A204.1 (cell line): ENCODE measurements around the gene MAPT.
"Not testable (repeated sequence)": the region's sequence is repeated elsewhere in the genome, so short reads cannot be mapped to it uniquely, and the experiment has no call there.

Experiments used
- FAIRE-seq: peaks from 2 replicates; lab custom pipeline; 2012; peaks lifted over from hg19 to GRCh38; lab: Jason Lieb, UNC

MAPT gene

DNA sequence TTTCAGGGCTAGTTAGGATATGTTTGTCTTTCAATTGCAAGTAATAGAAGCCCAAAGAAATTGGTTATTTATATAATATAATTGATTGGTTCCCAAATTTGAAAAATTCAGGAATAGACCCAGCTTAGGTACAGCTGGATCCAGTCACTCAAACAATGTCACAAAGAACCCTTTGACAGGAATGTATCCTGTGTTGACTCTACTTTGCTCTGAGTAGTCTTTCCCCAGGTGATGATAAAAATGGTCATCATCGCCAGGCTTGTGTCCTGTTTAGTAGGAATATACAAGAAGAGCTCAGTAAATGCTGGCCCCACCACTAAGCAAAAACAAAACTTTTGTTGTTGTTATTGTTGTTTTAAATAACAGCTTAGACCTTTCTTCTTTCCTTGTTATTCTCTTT is 35.0 kb downstream of the MAPT start:
- no peak for FAIRE-seq

DNA sequence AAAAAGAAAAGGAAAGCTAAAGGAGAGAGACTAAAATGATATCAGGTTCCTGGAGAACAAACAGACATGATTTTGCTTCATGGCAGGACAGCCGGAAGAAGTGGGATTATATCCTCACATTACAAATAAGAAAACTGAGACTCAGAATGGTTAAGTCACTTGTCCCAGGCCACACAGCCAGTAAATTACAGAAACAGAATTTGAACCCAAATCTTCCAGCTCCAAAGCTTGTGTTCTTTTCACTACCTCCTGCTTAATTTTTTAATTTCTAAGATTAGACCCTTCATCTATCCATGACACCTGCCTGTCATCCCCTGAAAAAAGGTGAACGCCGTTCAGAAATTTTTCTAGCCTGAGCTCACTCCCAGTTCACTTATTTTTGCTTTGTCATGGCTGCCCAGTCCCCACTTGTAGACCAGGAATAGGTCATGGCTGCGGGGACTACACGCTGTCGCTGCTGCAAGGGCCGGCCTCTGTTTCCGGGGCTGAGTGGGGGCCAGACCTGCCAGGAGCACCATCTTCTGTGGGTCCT is 36.1 kb downstream of the MAPT start:
- FAIRE-seq = no peak

DNA sequence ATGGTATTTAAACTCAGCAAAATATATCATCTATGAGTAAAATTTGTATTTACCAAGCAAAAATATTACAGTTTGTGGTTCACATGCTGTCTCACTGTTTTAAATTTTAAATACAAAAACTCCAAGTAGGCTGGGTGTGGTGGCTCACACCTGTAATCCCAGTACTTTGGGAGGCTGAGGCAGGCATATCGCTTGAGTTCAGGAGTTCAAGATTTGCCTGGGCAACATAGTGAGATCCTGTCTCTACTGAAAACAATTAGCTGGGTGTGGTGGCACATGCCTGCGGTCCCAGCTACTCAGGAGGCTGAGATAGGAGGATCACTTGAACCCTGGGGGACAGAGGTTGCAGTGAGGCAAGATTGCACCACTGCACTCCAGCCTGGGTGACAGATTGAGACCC is 37.3 kb downstream of the MAPT start:
- no peak for FAIRE-seq

- FAIRE-seq = no peak
Observed at GRCh38 chr17:45934044-45934979, 40.0 kb downstream of the MAPT start.

- FAIRE-seq = no peak
Observed at GRCh38 chr17:45935197-45935709, 40.9 kb downstream of the MAPT start.

DNA sequence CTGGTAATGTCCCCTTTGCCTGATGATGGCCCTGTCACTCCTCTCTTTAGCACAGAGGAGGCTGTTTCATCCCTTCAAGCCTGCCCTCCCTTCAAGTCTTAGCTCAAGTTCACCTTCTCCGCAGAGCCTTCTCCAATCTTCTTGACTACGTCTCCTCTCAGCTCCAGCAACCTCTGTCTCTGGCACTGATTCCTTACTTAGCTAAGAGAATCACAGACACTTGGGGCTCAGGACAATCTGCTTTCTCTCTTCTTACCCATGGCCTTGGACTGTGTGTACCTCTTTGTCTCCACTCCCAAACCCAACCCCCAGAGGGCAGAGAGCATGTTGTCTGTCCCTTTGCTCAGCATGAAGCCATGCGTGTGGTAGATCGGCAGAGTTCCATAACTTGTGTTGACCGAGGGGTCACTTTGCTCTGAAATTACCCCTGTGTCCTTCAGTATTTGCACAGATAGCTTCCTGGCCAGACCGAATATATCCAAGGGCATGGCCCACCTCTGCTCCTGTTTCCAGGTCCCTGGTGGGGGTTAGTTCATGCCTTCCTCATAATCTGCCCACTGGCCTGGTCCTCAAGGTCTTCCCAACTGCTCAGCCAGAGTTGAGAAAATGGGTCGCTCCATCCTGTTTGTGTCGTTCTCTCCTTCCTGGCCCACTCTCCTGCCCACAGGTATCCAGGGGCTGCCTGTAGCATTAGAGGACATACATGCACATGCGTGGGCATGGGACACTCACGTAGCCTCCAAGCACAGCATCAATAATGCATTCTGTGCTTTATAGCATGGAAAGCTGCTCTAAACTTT is 41.6 kb downstream of the MAPT start:
- FAIRE-seq = no peak

- FAIRE-seq = no peak
Observed at GRCh38 chr17:45936610-45937009, 42.3 kb downstream of the MAPT start.

DNA sequence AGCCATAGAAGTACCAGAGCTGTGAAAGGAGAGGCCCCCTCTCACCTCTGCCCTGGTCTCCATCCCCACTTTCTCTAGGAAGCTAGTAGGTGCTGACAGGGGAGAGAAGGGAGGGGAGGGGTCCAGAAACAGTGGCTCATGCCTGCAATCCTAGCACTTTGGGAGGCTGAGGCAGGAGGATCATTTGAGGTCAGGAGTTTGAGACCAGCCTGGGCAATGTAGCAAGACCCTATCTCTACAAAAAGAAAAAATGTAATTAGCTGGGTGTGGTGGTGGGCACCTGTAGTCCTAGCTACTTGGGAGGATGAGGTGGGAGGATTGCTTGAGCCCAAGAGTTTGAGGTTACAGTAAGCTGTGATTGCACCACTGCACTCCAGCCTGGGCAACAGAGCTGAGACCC is 42.8 kb downstream of the MAPT start:
- not testable (repeated sequence) for FAIRE-seq

DNA sequence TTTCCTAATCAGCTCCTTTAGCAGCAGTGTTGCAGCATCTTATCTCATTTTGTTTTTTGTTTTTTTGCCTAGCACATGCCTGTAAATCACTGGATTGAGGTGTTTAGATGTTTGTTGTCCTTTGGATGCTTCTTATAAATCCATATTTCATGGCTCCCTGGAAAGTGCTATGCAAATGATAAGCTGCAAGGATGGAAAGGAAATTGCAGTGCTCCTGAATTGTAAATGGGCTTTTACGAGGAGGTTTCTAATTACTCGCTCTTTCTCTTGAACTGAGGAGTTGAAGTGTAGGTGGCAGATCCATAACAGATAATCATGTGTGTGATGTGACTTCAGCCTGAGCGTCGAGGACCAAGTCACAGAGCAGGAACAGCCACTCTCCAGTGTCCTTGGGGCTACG is 45.0 kb downstream of the MAPT start:
- FAIRE-seq = no peak

DNA sequence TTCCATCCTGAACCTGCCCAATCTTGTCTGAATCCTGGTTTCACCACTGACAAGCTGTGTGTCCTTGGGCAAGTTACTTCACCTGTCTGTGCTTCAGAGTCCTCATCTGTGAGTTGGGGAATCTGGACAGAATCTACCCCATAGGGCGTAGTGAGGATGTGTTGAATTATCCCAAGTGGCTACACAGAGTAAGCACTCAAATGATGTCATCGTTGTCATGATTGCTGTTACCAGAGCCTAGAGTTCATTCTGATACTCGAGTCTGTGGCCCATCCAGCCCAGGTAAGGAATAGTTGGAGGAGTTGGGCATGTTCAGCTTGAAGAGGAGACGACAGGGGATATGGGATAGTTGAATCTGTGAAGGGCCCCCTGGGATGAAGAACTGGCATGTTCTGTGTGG is 45.9 kb downstream of the MAPT start:
- FAIRE-seq = no peak

DNA sequence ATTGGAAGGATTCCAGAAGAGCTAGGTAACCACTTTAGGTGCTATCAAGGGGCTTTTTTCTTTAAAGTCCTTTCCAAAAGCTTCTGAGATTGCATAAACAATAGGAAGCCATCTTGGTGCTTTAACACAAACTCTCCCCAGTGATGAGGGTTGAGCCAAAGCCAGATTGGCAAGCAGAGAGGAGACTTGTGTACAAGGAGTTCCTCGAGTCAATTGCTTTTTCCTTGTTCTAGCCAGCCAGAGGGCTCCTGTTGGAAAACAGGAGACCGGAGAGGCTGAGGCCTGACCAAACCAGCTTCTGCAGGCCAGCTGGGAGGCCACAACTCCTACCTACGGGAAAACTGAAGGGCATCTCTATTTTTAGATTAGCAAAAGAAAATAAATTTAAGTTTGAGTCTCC is 46.5 kb downstream of the MAPT start:
- no peak for FAIRE-seq

DNA sequence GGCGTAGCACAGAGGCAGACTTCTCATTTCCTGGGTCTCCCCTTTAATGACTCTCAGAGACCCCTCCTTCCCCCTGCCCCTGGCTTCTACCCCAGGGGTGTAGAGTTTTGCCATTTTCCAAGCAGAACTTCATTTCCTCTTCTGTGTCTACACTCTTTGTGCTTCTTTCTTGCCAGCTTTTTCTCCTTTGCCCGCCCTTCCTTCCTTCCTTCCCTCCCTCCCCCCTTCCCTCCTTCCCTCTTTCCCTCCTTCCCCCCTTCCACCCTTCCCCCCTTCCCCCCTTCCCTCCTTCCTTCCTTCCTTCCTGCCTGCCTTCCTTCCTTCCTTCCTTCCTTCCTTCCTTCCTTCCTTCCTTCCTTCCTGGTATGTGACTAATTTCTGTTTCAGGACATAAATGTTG is 47.0 kb downstream of the MAPT start:
- FAIRE-seq = no peak

- FAIRE-seq = no peak
Observed at GRCh38 chr17:45942284-45942683, 47.9 kb downstream of the MAPT start.

DNA sequence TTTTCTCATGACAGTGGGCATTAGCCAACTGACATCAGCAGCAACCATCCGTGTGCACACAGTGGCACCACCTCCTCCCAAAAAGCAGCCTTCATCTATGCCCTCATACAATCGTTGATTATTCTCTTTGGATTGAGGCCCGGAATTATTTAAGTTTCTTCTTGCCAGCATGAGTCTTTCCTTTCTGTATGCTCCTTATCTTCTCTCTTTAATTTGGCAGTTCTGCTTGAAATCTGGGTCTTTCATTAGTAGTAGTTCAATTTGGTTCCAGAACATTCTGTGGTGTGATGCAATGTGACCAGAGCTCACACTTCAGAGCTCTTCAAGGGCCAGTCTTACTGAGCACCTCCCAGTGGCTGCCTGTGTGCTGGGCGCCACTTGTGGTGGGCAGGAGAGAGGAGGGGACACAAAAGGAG is 52.5 kb downstream of the MAPT start:
- no peak for FAIRE-seq

DNA sequence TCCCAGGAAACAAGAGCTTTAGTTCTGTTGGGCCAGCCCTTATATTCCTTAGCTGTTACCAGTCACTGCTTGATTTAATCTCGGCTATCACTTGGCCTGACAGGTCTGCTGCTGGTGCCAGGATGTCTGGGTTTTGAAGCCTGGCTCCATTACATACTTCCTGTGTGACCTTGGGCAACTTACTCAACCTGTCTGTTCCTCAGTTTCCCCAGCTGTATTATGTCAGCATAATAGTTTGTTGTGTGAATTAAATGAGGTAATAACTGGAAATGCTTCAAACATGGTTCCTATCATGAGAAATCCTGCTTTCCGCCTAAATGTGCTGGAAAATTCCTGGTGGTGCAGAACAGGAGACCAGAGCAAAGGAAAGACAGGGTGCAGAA is 54.1 kb downstream of the MAPT start:
- FAIRE-seq = no peak

DNA sequence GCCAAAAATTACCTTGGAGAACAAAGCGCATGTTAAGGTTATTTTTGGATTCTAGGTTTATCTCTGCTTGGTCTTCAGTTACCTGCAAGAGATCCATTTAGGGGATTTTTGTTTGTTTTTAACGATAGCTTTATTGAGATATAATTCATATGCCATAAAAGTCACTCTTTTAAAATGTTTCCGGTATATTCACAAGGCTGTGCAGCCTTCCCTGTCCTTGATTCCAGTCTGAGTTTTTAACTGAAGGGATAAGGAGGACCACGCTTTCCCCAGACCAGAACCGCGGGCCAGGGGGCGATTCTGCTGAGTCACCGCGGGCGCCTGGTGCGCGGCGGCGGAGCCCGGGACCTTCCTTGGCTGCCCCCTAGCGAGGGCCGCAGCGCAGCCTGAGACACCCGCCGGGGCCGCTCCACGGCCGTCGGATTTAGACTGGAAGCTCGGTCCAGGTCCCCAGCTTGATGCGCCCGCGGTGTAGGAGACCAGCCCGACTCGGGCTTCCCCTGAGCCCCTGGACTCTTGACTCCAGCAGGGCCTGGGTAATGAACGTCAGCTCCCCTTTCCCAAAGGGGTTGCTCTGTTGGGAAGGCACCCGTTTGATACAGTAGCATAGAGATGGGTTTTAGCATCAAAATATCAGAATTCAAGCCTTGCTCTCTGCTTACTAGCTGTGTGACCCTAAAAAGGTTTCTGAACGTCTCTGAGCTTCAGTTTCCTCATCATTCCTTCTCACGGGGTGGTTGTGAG is 54.7 kb downstream of the MAPT start:
- FAIRE-seq = no peak

GRCh38 chr17:45949755-45950320 is 55.5 kb downstream of the MAPT start:
- no peak for FAIRE-seq

DNA sequence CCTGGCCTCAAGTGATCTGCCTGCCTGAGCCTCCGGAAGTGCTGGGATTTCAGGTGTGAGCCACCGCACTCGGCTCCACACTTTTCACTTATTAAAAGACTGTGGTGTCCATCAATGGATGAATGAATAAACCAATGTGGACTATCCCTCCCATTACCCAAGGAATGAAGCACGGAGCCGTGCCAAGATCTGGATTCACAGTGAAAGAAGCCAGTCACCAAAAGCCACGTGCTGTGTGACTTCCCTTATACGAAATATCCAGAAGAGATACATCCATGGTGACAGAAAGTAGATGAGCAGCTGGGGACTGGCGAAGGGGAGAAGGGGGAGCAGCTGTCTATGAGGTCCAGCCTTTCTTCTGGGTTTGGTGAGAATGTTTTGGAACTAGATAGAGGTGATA is 56.5 kb downstream of the MAPT start:
- no peak for FAIRE-seq

- FAIRE-seq = no peak
Observed at GRCh38 chr17:45951403-45951802, 57.0 kb downstream of the MAPT start.

DNA sequence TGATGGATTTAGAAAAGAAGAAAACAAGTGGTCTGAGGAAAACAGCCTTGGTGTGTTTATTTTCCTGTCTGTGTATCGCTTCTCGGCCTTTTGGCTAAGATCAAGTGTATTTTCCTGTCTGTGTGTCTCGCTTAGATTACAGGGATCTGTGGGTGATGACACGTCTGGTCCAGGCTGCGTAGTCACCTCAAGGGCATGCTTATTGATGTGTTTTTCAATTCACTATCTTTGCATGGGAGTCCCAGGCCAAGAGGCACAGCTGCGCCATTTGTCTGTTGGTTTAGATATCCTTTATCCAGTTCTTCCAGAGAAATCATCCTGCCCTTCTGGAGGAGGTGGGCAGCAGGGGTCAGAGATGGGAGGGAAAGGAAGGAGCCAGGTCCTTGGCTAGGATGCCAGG is 57.6 kb downstream of the MAPT start:
- FAIRE-seq = no peak

DNA sequence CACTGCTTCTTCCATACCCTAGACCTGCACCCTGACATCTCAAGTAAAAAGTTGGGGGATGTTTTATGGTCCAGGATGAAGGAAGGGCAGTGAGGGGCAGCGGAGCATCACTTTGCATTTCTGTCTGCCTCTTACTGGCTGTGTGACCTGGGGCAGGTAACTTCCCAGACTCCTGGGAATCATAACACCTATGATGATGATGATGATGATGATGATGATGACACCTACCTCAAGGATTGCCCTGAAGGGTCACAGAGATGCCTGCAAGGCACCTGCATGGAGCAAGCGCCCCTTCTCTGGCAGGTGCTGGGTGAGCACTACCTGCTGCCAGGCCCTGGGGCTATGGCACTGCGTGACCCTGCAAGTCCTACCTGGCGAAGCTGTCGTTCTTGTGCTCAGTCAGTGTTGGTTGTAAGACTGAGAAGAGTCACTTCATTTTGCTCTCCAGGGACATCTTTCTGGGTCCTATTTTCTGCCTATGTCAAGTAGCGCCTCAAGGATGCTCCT is 58.5 kb downstream of the MAPT start:
- FAIRE-seq = no peak

GRCh38 chr17:45953561-45953960 is 59.2 kb downstream of the MAPT start:
- FAIRE-seq = no peak
